Body of pancreas (tissue), 4 donors: ENCODE measurements around the gene HNRNPC.

Experiments
- POLR2A ChIP-seq, 3 donors: fragments of 450-650 bp; IDR thresholded peaks; one replicate each; pipeline ENCODE4 v1.6.1; 2016; ENCODE audit warnings: antibody characterized with exemption in 3 of 3, mild to moderate bottlenecking in 2 of 3
- TF ChIP-seq, protein P1 (sequence below), 7 experiments: fragments of 450-650 bp in 4 of 7; fragments of 200-600 bp in 3 of 7; sonication (generic) in 3 of 7; IDR thresholded peaks; one replicate each; pipeline ENCODE4 v1.5.1; 2016 to 2019; ENCODE audit warnings: antibody characterized with exemption in 7 of 7

DNA sequence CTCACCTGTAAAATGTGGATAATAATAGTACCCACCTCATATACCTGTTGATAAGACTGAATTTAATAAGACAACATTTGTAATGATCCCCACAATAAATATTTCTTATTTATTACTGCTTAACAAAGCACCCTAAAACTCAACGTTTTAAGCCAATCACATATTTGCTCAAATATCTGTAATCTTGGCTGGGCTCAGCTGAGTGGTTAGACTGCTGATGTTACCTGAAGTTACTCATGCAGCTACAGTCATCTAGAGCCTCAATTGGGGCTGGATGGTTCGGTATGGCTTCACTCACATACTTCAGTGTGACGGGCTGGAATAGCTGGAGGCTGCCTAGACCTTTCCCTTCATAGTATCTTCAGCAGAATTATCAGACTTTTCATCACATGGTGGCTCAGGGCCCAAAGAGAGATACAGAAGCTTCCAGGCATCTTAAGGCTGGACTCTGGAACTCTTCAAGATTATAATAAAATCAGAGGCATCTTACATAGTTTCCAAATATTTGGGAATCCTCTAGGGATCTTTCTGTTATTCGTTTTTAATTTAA, 109.1 kb downstream of the HNRNPC start:
- TF ChIP-seq POLR2A (IDR thresholded peaks at IDR 0.05) = no peak
- TF ChIP-seq, protein P1, sequence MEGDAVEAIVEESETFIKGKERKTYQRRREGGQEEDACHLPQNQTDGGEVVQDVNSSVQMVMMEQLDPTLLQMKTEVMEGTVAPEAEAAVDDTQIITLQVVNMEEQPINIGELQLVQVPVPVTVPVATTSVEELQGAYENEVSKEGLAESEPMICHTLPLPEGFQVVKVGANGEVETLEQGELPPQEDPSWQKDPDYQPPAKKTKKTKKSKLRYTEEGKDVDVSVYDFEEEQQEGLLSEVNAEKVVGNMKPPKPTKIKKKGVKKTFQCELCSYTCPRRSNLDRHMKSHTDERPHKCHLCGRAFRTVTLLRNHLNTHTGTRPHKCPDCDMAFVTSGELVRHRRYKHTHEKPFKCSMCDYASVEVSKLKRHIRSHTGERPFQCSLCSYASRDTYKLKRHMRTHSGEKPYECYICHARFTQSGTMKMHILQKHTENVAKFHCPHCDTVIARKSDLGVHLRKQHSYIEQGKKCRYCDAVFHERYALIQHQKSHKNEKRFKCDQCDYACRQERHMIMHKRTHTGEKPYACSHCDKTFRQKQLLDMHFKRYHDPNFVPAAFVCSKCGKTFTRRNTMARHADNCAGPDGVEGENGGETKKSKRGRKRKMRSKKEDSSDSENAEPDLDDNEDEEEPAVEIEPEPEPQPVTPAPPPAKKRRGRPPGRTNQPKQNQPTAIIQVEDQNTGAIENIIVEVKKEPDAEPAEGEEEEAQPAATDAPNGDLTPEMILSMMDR (IDR thresholded peaks at IDR 0.05) = no peak
